ENCODE data around the gene SLC28A2. TPM values are rescaled to one million over a fixed set of nuclear protein-coding genes. Genes with fewer than 3 reads are reported as not detected.
"Not testable (repeated sequence)": the region's sequence is repeated elsewhere in the genome, so short reads cannot be mapped to it uniquely, and the experiment has no call there.

Gene SLC28A2
- total RNA-seq, 1 donor from 2014 or later: 1.7 TPM

GRCh38 chr15:45304711-45305110 is 52.7 kb downstream of the SLC28A2 start:
- Mint-ChIP-seq H3K27me3 (peaks cover 20% of the 10 kb centered on the region), H3K36me3 (ENCODE audit: insufficient read depth) (no peaks in the 10 kb centered on the region), H3K4me1 (ENCODE audit: low read depth) (no peaks in the 10 kb centered on the region), H3K4me3 (ENCODE audit: low read depth) (no peak overlapping the region), H3K27ac (no peak overlapping the region), H3K9me3 (ENCODE audit: low read depth) (no peaks in the 10 kb centered on the region)
- TF ChIP-seq CTCF (IDR thresholded peaks at IDR 0.05; ENCODE audit: unreplicated experiment): no peak
- DNase-seq (ENCODE audit: low spot score, unreplicated experiment): no peak

GRCh38 chr15:45306105-45306504 is 54.1 kb downstream of the SLC28A2 start:
- H3K36me3 Mint-ChIP-seq (ENCODE audit: insufficient read depth): no peaks in the 10 kb centered on the region
- H3K4me1 Mint-ChIP-seq (ENCODE audit: low read depth): peaks cover 4% of the 10 kb centered on the region
- DNase-seq (ENCODE audit: low spot score, unreplicated experiment): no peak
- peaks cover 20% of the 10 kb centered on the region for H3K27me3 Mint-ChIP-seq
- H3K4me3 Mint-ChIP-seq (ENCODE audit: low read depth): no peak overlapping the region
- no peak overlapping the region for H3K27ac Mint-ChIP-seq
- no peak for TF ChIP-seq CTCF (IDR thresholded peaks at IDR 0.05; ENCODE audit: unreplicated experiment)
- no peaks in the 10 kb centered on the region for H3K9me3 Mint-ChIP-seq (ENCODE audit: low read depth)

GRCh38 chr15:45307230-45307924 is 55.3 kb downstream of the SLC28A2 start:
- Mint-ChIP-seq H3K4me3 (ENCODE audit: low read depth) (no peak overlapping the region), H3K36me3 (ENCODE audit: insufficient read depth) (no peaks in the 10 kb centered on the region), H3K27ac (no peak overlapping the region), H3K9me3 (ENCODE audit: low read depth) (no peaks in the 10 kb centered on the region), H3K27me3 (peaks cover 20% of the 10 kb centered on the region), H3K4me1 (ENCODE audit: low read depth) (peaks cover 10% of the 10 kb centered on the region)
- no peak for DNase-seq (ENCODE audit: low spot score, unreplicated experiment)
- TF ChIP-seq CTCF (IDR thresholded peaks at IDR 0.05; ENCODE audit: unreplicated experiment): peak; percentile 53

GRCh38 chr15:45314117-45314516 is 62.1 kb downstream of the SLC28A2 start:
- H3K9me3 Mint-ChIP-seq (ENCODE audit: low read depth); H3K4me3 Mint-ChIP-seq (ENCODE audit: low read depth); H3K4me1 Mint-ChIP-seq (ENCODE audit: low read depth); H3K27me3 Mint-ChIP-seq; H3K36me3 Mint-ChIP-seq (ENCODE audit: insufficient read depth); DNase-seq (ENCODE audit: low spot score, unreplicated experiment); H3K27ac Mint-ChIP-seq: not testable (repeated sequence)

GRCh38 chr15:45314960-45315359 is 62.9 kb downstream of the SLC28A2 start:
- TF ChIP-seq CTCF (IDR thresholded peaks at IDR 0.05; ENCODE audit: unreplicated experiment): peak; percentile 40
- Mint-ChIP-seq H3K4me1 (ENCODE audit: low read depth) (peaks cover 10% of the 10 kb centered on the region), H3K9me3 (ENCODE audit: low read depth) (peaks cover 9% of the 10 kb centered on the region), H3K27ac (no peak overlapping the region), H3K36me3 (ENCODE audit: insufficient read depth) (no peaks in the 10 kb centered on the region), H3K4me3 (ENCODE audit: low read depth) (no peak overlapping the region), H3K27me3 (no peaks in the 10 kb centered on the region)
- DNase-seq (ENCODE audit: low spot score, unreplicated experiment): no peak

Measured in progenitor cell of endocrine pancreas (in vitro differentiated cells).